Stimulated activated CD4-positive, alpha-beta T cell treated with anti-CD3 and anti-CD28 coated beads, TNF-alpha, amount 100 ng/mL, for 24 hours (primary cell): Measurements from ENCODE around the gene GGTLC3.
"Not testable (repeated sequence)": the region's sequence is repeated elsewhere in the genome, so short reads cannot be mapped to it uniquely, and the experiment has no call there.

Experiments
- DNase-seq, 3 experiments: peaks; one replicate each; pipeline ENCODE4 v3.0.0-alpha.2; 2020; ENCODE audit warnings: low read depth in 3 of 3

Gene GGTLC3

GRCh38 chr22:18513454-18513853, 4.5 kb downstream of the GGTLC3 start:
- DNase-seq: not testable (repeated sequence)

DNA sequence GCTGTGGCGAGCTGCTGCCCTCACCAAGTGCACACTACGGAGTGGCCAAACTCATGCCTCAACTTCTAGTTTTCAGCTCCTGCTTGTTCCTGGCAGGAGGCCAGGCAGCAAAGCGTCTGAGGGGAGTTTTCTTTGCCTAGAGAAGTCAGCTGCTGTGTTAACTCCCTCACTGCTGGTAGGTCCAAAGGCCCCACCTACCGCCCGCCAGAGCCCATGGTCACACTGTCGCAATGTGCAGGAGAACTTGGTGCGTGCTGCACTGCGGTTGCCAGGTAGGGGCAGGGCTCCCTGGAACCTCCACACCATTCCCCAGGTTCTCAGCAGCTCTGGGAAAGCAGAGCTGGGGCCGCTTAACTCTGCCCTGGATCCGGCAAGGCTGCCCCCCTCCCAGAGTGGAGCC, 5.6 kb downstream of the GGTLC3 start:
- DNase-seq: not testable (repeated sequence)

DNA sequence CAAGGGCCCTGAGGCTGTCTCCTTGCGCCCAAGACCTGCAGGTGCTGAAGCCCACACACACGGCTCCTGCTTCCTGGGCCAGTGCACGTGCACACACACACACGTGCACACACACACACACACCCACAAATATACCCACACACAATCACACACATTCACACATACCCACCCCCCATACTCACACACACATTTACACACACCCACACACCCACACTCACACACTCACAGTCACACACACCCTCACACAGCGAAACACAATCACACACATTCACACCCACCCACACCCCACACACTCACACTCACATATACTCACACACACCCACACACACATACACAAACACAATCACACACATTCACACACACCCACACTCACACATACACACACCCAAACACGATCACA, 6.6 kb downstream of the GGTLC3 start:
- not testable (repeated sequence) for DNase-seq

DNA sequence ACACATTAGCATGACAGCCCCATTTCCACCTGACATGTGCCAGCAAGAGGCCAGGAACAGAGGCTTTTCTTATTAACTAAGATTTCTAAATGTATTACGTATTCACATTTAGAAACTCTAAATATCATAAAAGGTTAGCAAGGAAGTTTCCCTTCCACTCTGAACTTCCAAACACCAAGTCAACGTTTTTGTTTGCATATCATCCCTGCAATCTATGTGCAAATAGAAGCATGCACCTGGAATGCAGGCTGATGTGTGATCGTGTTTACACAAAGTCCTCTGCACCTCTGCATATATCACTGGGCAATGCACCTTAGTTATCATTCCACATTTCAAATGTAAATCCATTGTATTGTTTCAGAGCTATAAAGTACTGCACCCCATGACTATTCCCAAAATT, 21.7 kb downstream of the GGTLC3 start:
- DNase-seq: not testable (repeated sequence)
